Dermis microvascular lymphatic vessel endothelial cell (primary cell): Measurements from ENCODE around the gene SMC6. TPM values are rescaled to one million over a fixed set of nuclear protein-coding genes. Genes with fewer than 3 reads are reported as not detected.

ENCODE experiments used
- DNase-seq, 2 donors: peaks; one replicate each; pipeline versions ENCODE4 v3.0.0 to v3.0.0-alpha.2; 2010; ENCODE audit warnings: low read depth in 2 of 2
- total RNA-seq: library from RNA; depleted of rRNA; stranded (reverse); fragments of >200 nt; gene quantifications from 2 replicates; pipeline ENCODE4 v1.2.1, GENCODE V29; 2014

The SMC6 gene
- total RNA-seq = 13.1 and 14.0 TPM in 2 replicates

DNA sequence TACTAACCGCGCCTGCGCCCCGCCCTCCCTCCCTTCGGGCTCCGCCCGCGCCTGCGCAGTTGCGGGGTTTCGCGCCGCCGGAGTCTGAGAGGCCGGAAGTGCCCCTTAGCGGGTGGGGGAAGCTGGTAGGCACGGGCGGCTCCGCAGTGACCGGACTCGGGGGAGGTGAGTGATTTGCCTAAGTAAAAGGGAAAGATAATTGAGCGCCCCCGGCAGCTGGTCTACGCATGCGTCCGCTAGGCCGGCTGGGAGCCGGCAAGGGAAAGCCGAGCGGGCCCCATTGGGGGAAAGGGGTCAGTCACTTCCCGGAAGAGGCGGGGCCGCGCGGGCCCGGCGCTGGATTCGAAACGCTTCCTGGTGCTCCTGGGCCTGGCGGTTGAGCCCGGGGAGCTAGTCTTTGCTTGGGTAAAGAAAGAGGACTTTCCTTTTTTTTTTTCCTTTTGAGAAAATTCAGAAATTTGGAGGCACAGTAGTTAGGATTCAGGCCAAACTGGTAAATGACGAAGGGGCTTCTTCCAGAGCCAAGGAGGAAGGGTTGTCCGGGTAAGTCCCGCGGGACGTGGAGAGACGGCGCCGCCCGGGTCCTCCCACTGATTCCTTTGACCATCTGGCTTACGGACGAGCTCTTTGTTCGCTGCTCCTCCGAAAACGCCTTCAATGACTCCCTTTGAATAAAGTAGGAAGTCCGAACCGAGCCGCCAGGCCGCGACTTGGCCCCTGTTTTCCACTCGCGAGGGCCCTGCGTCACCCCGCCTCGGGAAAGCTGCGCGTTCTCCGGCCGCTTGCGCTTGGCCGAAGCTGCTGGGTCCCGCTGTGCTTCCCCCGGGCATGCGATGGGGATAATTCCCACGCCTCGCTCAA lies at the start of gene SMC6, which contains the start of gene GEN1:
TSS of gene SMC6 (minus strand) at position 8 of the 861 bp plus-strand sequence. CDS start 7,864 bp downstream, outside the sequence.
TSS of gene GEN1 (plus strand) at position 336 of the 861 bp plus-strand sequence. CDS start 5,806 bp downstream, outside the sequence.
- peak; percentile 70 to 91 for DNase-seq

DNA sequence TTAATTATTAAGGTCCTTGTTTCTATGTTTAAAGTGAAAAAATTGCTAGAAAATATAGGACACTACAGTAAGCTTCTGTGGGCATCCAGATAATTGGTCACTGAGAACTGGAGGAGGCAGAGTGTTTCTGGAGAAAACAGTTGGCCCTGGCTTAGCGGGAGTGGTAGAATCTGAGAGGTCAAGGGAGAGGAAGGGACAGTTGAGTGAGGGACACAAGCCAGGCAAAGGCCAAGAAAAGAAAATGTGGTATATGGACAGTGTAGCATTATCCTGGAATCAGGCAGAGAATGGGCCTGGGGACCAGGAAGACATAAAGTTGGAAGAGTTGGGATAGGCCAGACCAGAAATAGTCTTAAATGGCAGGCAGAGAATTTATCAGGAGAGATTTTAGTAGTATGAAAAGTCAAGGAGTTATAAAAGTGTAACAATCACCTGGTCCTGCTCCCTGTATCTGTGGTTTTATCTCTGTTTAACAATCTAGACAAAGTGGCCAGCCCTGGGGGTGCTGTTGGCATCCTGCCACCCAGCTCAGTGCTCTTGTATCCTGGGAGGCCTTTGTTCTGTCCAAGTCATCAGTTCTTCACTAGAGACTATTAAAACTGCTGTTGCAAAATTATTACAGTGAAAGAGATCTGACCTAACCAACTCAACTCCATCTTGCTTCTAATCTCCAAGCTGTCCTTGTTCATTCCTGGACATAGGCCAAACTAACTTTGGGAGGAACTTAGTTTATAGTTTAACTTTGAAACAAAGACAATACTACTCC lies 47.3 kb upstream of the SMC6 start:
- DNase-seq = no peak

GRCh38 chr2:17800219-17800618 lies 46.6 kb upstream of the SMC6 start:
- no peak for DNase-seq

- no peak for DNase-seq
Observed at GRCh38 chr2:17799301-17800120, 45.9 kb upstream of the SMC6 start.

GRCh38 chr2:17798338-17798737 lies 44.7 kb upstream of the SMC6 start:
- no peak for DNase-seq

DNA sequence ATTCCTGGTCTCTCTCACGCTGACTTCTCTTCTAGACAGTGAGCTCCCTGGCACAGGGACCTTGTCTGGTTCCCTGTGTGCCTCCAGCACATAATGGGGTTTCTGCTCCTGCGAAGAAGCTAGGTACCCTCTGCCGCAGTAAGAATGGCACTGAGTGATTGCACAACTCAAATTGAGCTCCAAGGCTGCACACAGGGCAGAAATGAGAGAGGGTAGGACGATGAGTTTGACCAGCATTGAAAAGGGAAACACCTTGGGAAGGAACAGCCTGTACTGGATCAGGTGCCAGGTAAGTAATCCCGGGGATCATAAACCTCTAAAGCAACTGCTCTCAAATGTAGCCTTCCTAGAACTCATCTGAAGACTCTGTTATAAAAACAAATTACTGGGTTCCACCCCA lies 41.7 kb upstream of the SMC6 start:
- no peak for DNase-seq

GRCh38 chr2:17793803-17794354 lies 40.3 kb upstream of the SMC6 start:
- no peak for DNase-seq

DNA sequence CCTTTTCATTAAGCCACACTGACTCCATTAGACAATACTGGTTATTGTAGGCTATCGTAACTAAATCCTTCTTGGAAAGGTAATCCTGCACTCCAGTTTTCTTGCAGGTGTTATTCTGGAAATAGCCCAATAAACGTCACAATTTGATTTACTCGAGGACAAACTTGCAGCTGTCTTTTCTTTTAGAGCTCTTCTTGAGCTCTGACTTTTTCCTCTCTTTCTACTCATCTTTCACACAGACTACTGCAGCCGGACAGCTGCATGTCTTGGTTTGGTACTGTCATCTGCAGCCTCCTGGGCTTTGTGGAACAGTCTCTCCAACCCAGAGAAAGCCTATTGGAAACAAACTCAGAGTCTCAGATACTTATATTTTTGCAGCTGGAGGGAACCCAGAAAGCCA lies 39.7 kb upstream of the SMC6 start:
- DNase-seq = no peak

DNA sequence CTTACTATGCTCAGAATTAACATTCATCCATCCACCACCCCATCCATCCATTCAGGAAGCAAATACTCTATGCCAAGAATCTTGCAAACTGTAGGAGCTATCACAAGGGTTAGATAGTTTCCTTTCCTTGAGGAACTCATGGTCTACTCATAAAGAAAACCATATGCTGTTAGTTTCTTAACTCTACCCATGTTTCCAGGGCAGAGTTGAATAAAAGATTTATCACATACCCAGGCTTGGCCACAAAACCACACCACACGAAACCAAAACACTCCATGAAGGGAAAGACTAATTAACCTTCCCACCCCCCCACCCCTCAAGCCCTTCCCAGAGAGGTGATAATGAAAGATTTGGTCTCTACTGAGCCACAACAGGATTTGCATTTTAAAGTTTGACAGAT lies 38.9 kb upstream of the SMC6 start:
- no peak for DNase-seq

GRCh38 chr2:17791817-17792130 lies 38.2 kb upstream of the SMC6 start:
- DNase-seq = no peak

DNA sequence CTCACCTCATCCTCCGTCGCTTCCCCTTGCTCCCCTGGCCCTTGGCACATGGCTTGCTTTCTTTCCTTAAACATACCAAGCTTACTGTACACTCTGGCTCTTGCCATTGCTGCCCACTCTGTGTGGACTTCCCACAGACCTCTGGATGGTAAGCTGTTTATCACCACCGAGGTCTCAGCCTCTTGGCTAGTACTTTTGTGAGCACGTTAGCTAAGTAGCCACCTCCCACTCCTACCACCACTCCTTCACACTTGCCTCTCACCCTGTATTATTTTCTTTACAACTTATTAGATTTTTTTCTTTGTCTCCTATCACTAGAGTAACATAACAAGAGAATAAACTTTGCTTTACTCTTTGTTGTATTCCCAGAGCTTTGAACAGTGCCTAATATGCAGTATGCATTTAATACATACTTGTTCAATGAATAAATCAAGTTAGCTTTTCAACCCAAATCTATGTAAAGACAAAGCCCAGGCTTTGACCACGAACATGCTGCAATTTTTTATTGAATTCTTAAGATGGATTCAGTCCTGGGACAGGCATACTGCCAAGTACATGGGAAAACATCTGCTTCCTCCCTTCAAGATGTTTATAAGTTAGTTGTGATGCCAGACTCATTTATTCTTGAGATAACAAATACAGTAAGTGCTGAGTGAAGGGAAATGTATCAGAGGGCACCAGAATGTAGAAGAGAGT lies 37.7 kb upstream of the SMC6 start:
- DNase-seq = peak in 1 of 2 donors; percentile 92

- no peak for DNase-seq
Observed at GRCh38 chr2:17790536-17790935, 36.9 kb upstream of the SMC6 start.

DNA sequence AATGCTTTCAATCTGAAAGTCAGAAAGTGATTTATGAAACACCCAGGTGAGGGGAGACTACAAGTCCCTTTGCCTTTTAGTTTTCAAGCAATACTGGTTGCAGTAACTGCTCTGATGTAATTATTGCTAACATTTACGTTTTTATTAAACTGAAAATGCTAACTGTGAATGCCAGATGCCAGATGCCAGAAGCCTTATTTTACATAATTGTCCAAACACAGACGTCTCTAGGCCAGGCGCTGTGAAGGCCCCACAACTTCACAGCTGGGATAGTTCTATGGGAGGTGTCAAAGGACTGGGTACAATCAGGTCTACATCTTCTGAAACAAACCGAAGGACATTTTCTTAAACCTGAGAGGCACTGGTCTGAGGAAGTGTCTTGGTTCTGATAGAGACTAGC lies 35.2 kb upstream of the SMC6 start:
- DNase-seq = no peak

DNA sequence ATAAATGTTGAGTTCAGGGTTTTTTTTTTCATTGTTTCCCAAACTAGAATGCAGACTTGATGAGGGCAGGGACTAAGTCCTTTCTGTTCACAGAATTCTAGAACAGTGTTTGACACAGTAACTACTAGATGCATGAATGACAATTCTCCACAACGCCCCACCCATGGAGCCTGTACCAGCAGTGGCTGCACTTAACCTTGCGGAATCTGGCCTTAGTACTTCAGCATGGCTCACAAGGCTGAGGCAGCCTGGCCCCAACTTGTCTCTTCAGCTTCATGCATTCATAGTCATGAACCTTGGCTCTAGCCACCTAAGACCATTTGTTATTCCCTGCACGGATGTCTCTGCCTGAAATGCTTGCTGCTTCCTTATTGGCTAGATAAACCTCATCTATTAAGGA lies 33.1 kb upstream of the SMC6 start:
- DNase-seq = no peak

- no peak for DNase-seq
Observed at GRCh38 chr2:17781482-17781881, 27.9 kb upstream of the SMC6 start.

- DNase-seq = no peak
Observed at GRCh38 chr2:17780546-17780945, 26.9 kb upstream of the SMC6 start.

GRCh38 chr2:17772532-17772931 lies 18.9 kb upstream of the SMC6 start:
- no peak for DNase-seq

DNA sequence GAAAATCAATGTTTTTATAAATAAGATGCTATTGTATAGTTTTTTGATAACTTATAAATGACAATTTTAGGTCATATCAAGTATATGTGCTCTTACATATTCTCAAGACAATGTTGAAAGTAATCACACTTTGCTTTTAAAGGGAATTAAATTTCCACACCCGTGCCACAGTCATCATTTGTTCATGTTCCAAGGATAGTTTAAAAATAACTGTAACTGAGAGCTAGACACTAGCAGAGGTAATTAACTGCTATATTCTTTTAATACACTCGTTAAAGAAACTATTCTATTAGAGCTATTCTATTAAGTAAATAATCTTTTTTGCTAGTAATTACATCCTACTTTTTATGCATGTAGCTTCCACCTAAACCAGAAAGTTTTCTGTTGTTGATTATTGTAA lies 18.3 kb upstream of the SMC6 start:
- DNase-seq = no peak

GRCh38 chr2:17768894-17769293 lies 15.3 kb upstream of the SMC6 start:
- no peak for DNase-seq

DNA sequence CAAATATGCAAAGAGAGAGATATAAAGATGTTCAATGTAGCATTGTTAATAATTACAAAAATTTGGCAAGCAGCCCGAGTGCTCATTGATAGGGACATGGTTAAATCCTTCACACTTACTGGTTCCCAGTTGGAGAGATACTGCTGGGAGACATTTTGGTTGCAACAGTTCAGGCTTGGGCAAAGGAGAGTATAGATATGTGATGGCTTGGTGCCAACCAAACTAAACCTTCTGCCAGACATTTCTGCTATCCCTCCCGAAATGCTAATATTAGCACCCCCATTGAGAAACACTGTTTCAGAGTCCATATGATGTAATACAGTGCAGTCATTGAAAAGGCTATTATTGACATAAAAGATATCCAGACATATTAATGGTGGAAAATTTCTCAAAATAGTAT lies 11.8 kb upstream of the SMC6 start:
- DNase-seq = no peak
